Right hindlimb (tissue), 1 donor: ENCODE data around the gene RAF1.
"Not testable (repeated sequence)": the region's sequence is repeated elsewhere in the genome, so short reads cannot be mapped to it uniquely, and the experiment has no call there.

Experiments
- DNase-seq: peaks from one replicate; pipeline ENCODE4 v3.0.0-alpha.2; 2018

The RAF1 gene

GRCh38 chr3:12633108-12633507, 30.8 kb downstream of the RAF1 start:
- DNase-seq, result no peak

- DNase-seq, result no peak
Measured at GRCh38 chr3:12632523-12632922, 31.4 kb downstream of the RAF1 start.

GRCh38 chr3:12630843-12631242, 33.1 kb downstream of the RAF1 start:
- DNase-seq, result not testable (repeated sequence)

- DNase-seq, result no peak
Measured at GRCh38 chr3:12630292-12630691, 33.6 kb downstream of the RAF1 start.

- no peak for DNase-seq
Measured at GRCh38 chr3:12629560-12629959, 34.4 kb downstream of the RAF1 start.

GRCh38 chr3:12628813-12629212, 35.1 kb downstream of the RAF1 start:
- no peak for DNase-seq

- no peak for DNase-seq
Measured at GRCh38 chr3:12627370-12627769, 36.5 kb downstream of the RAF1 start.

- not testable (repeated sequence) for DNase-seq
Measured at GRCh38 chr3:12624964-12625363, 39.0 kb downstream of the RAF1 start.

- DNase-seq, result no peak
Measured at GRCh38 chr3:12624056-12624455, 39.9 kb downstream of the RAF1 start.

- no peak for DNase-seq
Measured at GRCh38 chr3:12622335-12622734, 41.6 kb downstream of the RAF1 start.

- no peak for DNase-seq
Measured at GRCh38 chr3:12620729-12621128, 43.2 kb downstream of the RAF1 start.

GRCh38 chr3:12620305-12620704, 43.6 kb downstream of the RAF1 start:
- no peak for DNase-seq

- DNase-seq, result no peak
Measured at GRCh38 chr3:12618426-12618825, 45.5 kb downstream of the RAF1 start.

GRCh38 chr3:12615266-12615665, 48.7 kb downstream of the RAF1 start:
- no peak for DNase-seq

- DNase-seq, result no peak
Measured at GRCh38 chr3:12613250-12613649, 50.7 kb downstream of the RAF1 start.

- DNase-seq, result no peak
Measured at GRCh38 chr3:12612514-12613226, 51.2 kb downstream of the RAF1 start.

- DNase-seq, result no peak
Measured at GRCh38 chr3:12611117-12611516, 52.8 kb downstream of the RAF1 start.

GRCh38 chr3:12608376-12608775, 55.5 kb downstream of the RAF1 start:
- DNase-seq, result no peak

GRCh38 chr3:12603969-12604368, 59.9 kb downstream of the RAF1 start:
- DNase-seq, result no peak

GRCh38 chr3:12601072-12601471, 62.8 kb downstream of the RAF1 start:
- no peak for DNase-seq

- DNase-seq, result no peak
Measured at GRCh38 chr3:12598890-12599289, 65.0 kb downstream of the RAF1 start.

GRCh38 chr3:12593473-12593872, 70.4 kb downstream of the RAF1 start:
- no peak for DNase-seq

- DNase-seq, result no peak
Measured at GRCh38 chr3:12591997-12592715, 71.8 kb downstream of the RAF1 start.

GRCh38 chr3:12591456-12591855, 72.5 kb downstream of the RAF1 start:
- DNase-seq, result no peak

- no peak for DNase-seq
Measured at GRCh38 chr3:12590096-12590495, 73.8 kb downstream of the RAF1 start.
